ENCODE results near the gene TMX2. TPM values are rescaled to one million over a fixed set of nuclear protein-coding genes. Genes with fewer than 3 reads are reported as not detected.
A peak's percentile ranks its signal among the peaks of the same experiment; 100 is the strongest.

Gene TMX2
- total and polyA plus RNA-seq, 9 of the 15 experiments (the other 6 are each of a cell fraction or from before 2014, with no cell fraction given) = 176 to 433 (median 227) TPM

DNA sequence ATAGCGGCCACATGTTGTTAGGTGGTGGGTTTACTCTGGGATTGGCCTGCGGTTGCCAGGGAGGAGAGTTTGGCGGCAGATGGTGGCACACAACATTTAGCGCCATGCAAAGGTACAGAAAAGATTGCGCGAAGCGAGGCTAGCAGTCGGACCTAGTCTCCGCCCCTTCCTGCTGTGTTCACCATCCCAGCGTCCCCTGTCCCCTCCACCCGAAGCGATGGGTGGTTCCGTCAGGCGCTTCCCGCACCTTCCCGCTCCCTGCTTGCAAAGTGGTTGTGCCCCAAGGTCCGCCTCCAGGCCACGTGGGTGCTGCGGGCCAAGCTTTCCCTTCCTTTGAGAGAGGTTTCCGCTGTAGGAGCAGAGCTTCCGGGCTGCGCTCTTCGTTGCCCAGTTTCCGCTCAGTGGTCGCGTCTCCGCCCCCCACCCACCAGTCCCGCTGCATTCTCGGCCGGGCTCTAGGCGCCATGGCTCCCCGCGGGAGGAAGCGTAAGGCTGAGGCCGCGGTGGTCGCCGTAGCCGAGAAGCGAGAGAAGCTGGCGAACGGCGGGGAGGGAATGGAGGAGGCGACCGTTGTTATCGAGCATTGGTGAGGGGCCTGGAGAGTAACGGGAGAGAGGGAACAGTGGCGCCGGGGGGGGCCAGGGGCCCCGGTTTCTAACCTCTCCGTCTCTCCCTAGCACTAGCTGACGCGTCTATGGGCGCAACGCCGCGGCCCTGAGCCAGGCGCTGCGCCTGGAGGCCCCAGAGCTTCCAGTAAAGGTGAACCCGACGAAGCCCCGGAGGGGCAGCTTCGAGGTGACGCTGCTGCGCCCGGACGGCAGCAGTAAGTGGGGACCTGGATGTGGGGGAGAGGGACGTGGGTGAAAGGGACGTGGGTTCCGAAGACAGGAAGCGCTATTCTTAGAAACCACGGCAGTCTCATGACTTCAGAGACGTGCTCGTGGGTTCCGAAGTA, 29.0 kb downstream of the TMX2 start, which contains the start of gene SELENOH (continued):
- TF ChIP-seq, protein P1, sequence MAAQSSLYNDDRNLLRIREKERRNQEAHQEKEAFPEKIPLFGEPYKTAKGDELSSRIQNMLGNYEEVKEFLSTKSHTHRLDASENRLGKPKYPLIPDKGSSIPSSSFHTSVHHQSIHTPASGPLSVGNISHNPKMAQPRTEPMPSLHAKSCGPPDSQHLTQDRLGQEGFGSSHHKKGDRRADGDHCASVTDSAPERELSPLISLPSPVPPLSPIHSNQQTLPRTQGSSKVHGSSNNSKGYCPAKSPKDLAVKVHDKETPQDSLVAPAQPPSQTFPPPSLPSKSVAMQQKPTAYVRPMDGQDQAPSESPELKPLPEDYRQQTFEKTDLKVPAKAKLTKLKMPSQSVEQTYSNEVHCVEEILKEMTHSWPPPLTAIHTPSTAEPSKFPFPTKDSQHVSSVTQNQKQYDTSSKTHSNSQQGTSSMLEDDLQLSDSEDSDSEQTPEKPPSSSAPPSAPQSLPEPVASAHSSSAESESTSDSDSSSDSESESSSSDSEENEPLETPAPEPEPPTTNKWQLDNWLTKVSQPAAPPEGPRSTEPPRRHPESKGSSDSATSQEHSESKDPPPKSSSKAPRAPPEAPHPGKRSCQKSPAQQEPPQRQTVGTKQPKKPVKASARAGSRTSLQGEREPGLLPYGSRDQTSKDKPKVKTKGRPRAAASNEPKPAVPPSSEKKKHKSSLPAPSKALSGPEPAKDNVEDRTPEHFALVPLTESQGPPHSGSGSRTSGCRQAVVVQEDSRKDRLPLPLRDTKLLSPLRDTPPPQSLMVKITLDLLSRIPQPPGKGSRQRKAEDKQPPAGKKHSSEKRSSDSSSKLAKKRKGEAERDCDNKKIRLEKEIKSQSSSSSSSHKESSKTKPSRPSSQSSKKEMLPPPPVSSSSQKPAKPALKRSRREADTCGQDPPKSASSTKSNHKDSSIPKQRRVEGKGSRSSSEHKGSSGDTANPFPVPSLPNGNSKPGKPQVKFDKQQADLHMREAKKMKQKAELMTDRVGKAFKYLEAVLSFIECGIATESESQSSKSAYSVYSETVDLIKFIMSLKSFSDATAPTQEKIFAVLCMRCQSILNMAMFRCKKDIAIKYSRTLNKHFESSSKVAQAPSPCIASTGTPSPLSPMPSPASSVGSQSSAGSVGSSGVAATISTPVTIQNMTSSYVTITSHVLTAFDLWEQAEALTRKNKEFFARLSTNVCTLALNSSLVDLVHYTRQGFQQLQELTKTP (IDR thresholded peaks at IDR 0.05; ENCODE audit: low read depth in 1 of 2, partially characterized antibody in 2 of 2) = peak in 1 of 2 experiments; percentile 76
- TF ChIP-seq, protein P2, sequence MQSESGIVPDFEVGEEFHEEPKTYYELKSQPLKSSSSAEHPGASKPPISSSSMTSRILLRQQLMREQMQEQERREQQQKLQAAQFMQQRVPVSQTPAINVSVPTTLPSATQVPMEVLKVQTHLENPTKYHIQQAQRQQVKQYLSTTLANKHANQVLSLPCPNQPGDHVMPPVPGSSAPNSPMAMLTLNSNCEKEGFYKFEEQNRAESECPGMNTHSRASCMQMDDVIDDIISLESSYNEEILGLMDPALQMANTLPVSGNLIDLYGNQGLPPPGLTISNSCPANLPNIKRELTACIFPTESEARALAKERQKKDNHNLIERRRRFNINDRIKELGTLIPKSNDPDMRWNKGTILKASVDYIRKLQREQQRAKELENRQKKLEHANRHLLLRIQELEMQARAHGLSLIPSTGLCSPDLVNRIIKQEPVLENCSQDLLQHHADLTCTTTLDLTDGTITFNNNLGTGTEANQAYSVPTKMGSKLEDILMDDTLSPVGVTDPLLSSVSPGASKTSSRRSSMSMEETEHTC (IDR thresholded peaks at IDR 0.05) = peak; percentile 92
- TF ChIP-seq TFE3 (CRISPR knock-in tag; IDR thresholded peaks at IDR 0.05) (peak; percentile 51), POLR2B (IDR thresholded peaks at IDR 0.05; ENCODE audit: low read depth, partially characterized antibody) (peak; percentile 90), NFRKB (IDR thresholded peaks at IDR 0.05; ENCODE audit: low read depth) (peak; percentile 78)
- TF ChIP-seq, protein P3, sequence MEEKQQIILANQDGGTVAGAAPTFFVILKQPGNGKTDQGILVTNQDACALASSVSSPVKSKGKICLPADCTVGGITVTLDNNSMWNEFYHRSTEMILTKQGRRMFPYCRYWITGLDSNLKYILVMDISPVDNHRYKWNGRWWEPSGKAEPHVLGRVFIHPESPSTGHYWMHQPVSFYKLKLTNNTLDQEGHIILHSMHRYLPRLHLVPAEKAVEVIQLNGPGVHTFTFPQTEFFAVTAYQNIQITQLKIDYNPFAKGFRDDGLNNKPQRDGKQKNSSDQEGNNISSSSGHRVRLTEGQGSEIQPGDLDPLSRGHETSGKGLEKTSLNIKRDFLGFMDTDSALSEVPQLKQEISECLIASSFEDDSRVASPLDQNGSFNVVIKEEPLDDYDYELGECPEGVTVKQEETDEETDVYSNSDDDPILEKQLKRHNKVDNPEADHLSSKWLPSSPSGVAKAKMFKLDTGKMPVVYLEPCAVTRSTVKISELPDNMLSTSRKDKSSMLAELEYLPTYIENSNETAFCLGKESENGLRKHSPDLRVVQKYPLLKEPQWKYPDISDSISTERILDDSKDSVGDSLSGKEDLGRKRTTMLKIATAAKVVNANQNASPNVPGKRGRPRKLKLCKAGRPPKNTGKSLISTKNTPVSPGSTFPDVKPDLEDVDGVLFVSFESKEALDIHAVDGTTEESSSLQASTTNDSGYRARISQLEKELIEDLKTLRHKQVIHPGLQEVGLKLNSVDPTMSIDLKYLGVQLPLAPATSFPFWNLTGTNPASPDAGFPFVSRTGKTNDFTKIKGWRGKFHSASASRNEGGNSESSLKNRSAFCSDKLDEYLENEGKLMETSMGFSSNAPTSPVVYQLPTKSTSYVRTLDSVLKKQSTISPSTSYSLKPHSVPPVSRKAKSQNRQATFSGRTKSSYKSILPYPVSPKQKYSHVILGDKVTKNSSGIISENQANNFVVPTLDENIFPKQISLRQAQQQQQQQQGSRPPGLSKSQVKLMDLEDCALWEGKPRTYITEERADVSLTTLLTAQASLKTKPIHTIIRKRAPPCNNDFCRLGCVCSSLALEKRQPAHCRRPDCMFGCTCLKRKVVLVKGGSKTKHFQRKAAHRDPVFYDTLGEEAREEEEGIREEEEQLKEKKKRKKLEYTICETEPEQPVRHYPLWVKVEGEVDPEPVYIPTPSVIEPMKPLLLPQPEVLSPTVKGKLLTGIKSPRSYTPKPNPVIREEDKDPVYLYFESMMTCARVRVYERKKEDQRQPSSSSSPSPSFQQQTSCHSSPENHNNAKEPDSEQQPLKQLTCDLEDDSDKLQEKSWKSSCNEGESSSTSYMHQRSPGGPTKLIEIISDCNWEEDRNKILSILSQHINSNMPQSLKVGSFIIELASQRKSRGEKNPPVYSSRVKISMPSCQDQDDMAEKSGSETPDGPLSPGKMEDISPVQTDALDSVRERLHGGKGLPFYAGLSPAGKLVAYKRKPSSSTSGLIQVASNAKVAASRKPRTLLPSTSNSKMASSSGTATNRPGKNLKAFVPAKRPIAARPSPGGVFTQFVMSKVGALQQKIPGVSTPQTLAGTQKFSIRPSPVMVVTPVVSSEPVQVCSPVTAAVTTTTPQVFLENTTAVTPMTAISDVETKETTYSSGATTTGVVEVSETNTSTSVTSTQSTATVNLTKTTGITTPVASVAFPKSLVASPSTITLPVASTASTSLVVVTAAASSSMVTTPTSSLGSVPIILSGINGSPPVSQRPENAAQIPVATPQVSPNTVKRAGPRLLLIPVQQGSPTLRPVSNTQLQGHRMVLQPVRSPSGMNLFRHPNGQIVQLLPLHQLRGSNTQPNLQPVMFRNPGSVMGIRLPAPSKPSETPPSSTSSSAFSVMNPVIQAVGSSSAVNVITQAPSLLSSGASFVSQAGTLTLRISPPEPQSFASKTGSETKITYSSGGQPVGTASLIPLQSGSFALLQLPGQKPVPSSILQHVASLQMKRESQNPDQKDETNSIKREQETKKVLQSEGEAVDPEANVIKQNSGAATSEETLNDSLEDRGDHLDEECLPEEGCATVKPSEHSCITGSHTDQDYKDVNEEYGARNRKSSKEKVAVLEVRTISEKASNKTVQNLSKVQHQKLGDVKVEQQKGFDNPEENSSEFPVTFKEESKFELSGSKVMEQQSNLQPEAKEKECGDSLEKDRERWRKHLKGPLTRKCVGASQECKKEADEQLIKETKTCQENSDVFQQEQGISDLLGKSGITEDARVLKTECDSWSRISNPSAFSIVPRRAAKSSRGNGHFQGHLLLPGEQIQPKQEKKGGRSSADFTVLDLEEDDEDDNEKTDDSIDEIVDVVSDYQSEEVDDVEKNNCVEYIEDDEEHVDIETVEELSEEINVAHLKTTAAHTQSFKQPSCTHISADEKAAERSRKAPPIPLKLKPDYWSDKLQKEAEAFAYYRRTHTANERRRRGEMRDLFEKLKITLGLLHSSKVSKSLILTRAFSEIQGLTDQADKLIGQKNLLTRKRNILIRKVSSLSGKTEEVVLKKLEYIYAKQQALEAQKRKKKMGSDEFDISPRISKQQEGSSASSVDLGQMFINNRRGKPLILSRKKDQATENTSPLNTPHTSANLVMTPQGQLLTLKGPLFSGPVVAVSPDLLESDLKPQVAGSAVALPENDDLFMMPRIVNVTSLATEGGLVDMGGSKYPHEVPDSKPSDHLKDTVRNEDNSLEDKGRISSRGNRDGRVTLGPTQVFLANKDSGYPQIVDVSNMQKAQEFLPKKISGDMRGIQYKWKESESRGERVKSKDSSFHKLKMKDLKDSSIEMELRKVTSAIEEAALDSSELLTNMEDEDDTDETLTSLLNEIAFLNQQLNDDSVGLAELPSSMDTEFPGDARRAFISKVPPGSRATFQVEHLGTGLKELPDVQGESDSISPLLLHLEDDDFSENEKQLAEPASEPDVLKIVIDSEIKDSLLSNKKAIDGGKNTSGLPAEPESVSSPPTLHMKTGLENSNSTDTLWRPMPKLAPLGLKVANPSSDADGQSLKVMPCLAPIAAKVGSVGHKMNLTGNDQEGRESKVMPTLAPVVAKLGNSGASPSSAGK (IDR thresholded peaks at IDR 0.05) = peak; percentile 62
